Measurements from ENCODE around the gene ZIC2. TPM values are rescaled to one million over a fixed set of nuclear protein-coding genes. Genes with fewer than 3 reads are reported as not detected.

Gene ZIC2
- total RNA-seq, 1 experiment from 2014 or later = 426 TPM

- Mint-ChIP-seq H3K4me3 (peak overlapping the region; percentile 73 to 89), H3K4me1 (peaks cover 68 to 73% of the 10 kb centered on the region in 2 experiments), H3K27me3 (ENCODE audit: low read depth) (peaks cover 74% of the 10 kb centered on the region), H3K9me3 (no peaks in the 10 kb centered on the region), H3K36me3 (ENCODE audit: insufficient read depth in 1 of 3, low read depth in 3 of 3) (peaks cover 10 to 13% (median 12%) of the 10 kb centered on the region in 3 experiments), H3K27ac (no peak overlapping the region)
- no peak overlapping the region for H4K91ac ChIP-seq (ENCODE audit: insufficient read length, low read depth, low read length)
- no peak overlapping the region for H3K27ac ChIP-seq (ENCODE audit: insufficient read length, low read depth, low read length)
- no peak overlapping the region for H2BK15ac ChIP-seq (ENCODE audit: low read depth, low read length)
- no peak overlapping the region for H2BK20ac ChIP-seq (ENCODE audit: low read depth, low read length, poor library complexity, severe bottlenecking)
- H3K14ac ChIP-seq (ENCODE audit: insufficient read depth, low read length) = no peak overlapping the region
- no peak overlapping the region for H4K8ac ChIP-seq (replicated peaks; ENCODE audit: insufficient read length, low read depth, low read length)
- no peak overlapping the region for H2BK12ac ChIP-seq (ENCODE audit: insufficient read length, low read depth, low read length)
- no peak overlapping the region for H2AFZ ChIP-seq (ENCODE audit: low read length)
- H3K4me1 ChIP-seq (ENCODE audit: insufficient read depth, low read length) = peaks cover 4% of the 10 kb centered on the region; the same call in 1 of the 2 replicates
- H3K23ac ChIP-seq (ENCODE audit: insufficient read length, low read depth, low read length) = no peak overlapping the region
- H3K27me3 ChIP-seq (ENCODE audit: insufficient read depth, low read length) = peaks cover 34% of the 10 kb centered on the region; the same call in 1 of the 2 replicates
- DNase-seq = no peak
- H4K5ac ChIP-seq (ENCODE audit: insufficient read length, low read depth, low read length) = no peak overlapping the region
- H2AK5ac ChIP-seq (ENCODE audit: insufficient read length, low read length) = no peak overlapping the region
- no CpG with 5 or more reads among the region's 49 CpGs for WGBS (ENCODE audit: extremely low coverage, insufficient read length, low lambda C conversion rate)
- H3T11ph ChIP-seq (ENCODE audit: low read length) = no peak overlapping the region
- peak; percentile 76 for TF ChIP-seq CTCF (conservative IDR thresholded peaks at IDR 0.05)
- H3K9me3 ChIP-seq (ENCODE audit: control insufficient read depth, low read depth, low read length) = no peaks in the 10 kb centered on the region
- H3K79me2 ChIP-seq (ENCODE audit: insufficient read depth, low read length) = no peaks in the 10 kb centered on the region
- H3K56ac ChIP-seq (ENCODE audit: insufficient read length, low read depth, low read length) = no peak overlapping the region
- no peaks in the 10 kb centered on the region for H3K79me1 ChIP-seq (ENCODE audit: insufficient read depth, low read depth, low read length, poor library complexity, severe bottlenecking)
- H3K23me2 ChIP-seq (ENCODE audit: insufficient read length, low read depth, low read length, poor library complexity, severe bottlenecking) = peaks cover 42% of the 10 kb centered on the region
- H4K20me1 ChIP-seq (ENCODE audit: control insufficient read depth, insufficient read depth, insufficient read length) = no peaks in the 10 kb centered on the region
- peak overlapping the region; percentile 28 for H3K9ac ChIP-seq (ENCODE audit: extremely low read depth, insufficient read length, low read length)
- H2BK120ac ChIP-seq (ENCODE audit: low read depth, low read length, poor library complexity, severe bottlenecking) = no peak overlapping the region
- H3K4ac ChIP-seq (ENCODE audit: low read depth, low read length) = no peak overlapping the region
- no peak overlapping the region for H2BK5ac ChIP-seq (ENCODE audit: insufficient read length, low read length)
- H3K18ac ChIP-seq (ENCODE audit: insufficient read length, low read depth, low read length) = no peak overlapping the region
- peak overlapping the region; percentile 87 for H3K4me2 ChIP-seq (ENCODE audit: insufficient read depth, insufficient read length, low read length)
Observed at GRCh38 chr13:99959540-99960230, 21.9 kb upstream of the ZIC2 start.

All from H9 (cell line).